HCT116 (cell line): ENCODE measurements around the gene PPP1R10. TPM values are rescaled to one million over a fixed set of nuclear protein-coding genes. Genes with fewer than 3 reads are reported as not detected.
A peak's percentile ranks its signal among the peaks of the same experiment; 100 is the strongest.

Source experiments
- microRNA counts: library from miRNA; unstranded; fragments of <30 nt; microRNA quantifications from one replicate; lab custom pipeline; 2015
- microRNA-seq: library from miRNA; unstranded; fragments of <30 nt; microRNA quantifications from one replicate; pipeline ENCODE4, GENCODE V29; 2016; ENCODE audit warnings: borderline number of aligned reads
- total RNA-seq: library from RNA; stranded (reverse); gene quantifications from one replicate; pipeline ENCODE4 v1.2.1, GENCODE V29; 2021; ENCODE audit not compliant: unreplicated experiment

The PPP1R10 gene
- total RNA-seq, 1 experiment from 2014 or later: 104 TPM

MicroRNAs within 50 kb of the gene (microRNA counts, 767-probe panel; counts per million panel counts)
- microRNA hsa-miR-877-5p (lab: Ali Mortazavi, UCI): not detected

Small RNA genes within 50 kb of the gene (microRNA-seq; reads per million reads assigned to microRNA genes)
- gene MIR877: 449 reads per million, percentile 75 among the genes with 10 or more reads in this experiment

Other genes starting within 250 kb of the PPP1R10 start
- 108 TPM for gene HLA-E, start 127.7 kb downstream of the PPP1R10 start, total RNA-seq
- 113 TPM for gene GNL1, start 60.8 kb downstream of the PPP1R10 start, total RNA-seq
- 16.7 TPM for gene PRR3, start 59.9 kb downstream of the PPP1R10 start, total RNA-seq
- 53.3 TPM for gene ABCF1, start 45.8 kb downstream of the PPP1R10 start, total RNA-seq
- gene MRPS18B, start 597 bp upstream of the PPP1R10 start, total RNA-seq: 112 TPM
- 19.8 TPM for gene ATAT1, start 9.6 kb upstream of the PPP1R10 start, total RNA-seq
- 34.8 TPM for gene C6orf136, start 29.9 kb upstream of the PPP1R10 start, total RNA-seq
- gene DHX16, start 55.8 kb upstream of the PPP1R10 start, total RNA-seq: 46.0 TPM
- gene PPP1R18, start 69.4 kb upstream of the PPP1R10 start, total RNA-seq: 33.6 TPM
- gene NRM, start 73.7 kb upstream of the PPP1R10 start, total RNA-seq: 13.6 TPM
- 75.8 TPM for gene MDC1, start 100.0 kb upstream of the PPP1R10 start, total RNA-seq
- 886 TPM for gene TUBB, start 103.1 kb upstream of the PPP1R10 start, total RNA-seq
- gene FLOT1, start 125.4 kb upstream of the PPP1R10 start, total RNA-seq: 117 TPM
- gene IER3, start 127.3 kb upstream of the PPP1R10 start, total RNA-seq: 952 TPM